Sigmoid colon (tissue), 3 donors: ENCODE results near the gene EP400.
"Not testable (repeated sequence)": the region's sequence is repeated elsewhere in the genome, so short reads cannot be mapped to it uniquely, and the experiment has no call there.

ENCODE experiments used
- POLR2A ChIP-seq, 2 donors: fragments of 450-650 bp; IDR thresholded peaks; one replicate each; pipeline ENCODE4 v1.6.1; 2016; ENCODE audit warnings: antibody characterized with exemption in 2 of 2, mild to moderate bottlenecking in 2 of 2, moderate library complexity in 2 of 2
- TF ChIP-seq, protein P1 (sequence below), 4 experiments: fragments of 450-650 bp in 3 of 4; fragments of 200-600 bp in 1 of 4; IDR thresholded peaks; one replicate each; pipeline ENCODE4 v1.5.1; 2016 to 2019; ENCODE audit warnings: antibody characterized with exemption in 4 of 4, mild to moderate bottlenecking in 3 of 4, moderate library complexity in 2 of 4

DNA sequence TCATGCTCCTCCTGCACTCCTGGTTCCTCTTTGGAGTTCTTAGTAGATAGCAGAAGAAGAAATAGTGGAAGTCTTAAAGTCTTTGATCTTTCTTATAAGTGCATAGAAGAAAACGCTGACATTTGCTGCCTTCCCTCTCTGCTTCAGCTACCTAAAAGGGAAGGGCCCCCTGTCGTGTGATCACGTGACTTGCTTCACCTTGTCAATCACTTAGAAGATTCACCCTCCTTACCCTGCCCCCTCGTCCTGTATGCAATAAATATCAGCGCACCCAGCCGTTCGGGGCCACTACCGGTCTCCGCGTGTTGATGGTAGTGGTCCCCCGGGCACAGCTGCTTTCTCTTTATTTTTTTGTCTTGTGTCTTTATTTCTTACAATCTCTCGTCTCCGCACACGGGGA lies 153.3 kb downstream of the EP400 start:
- TF ChIP-seq, protein P1, sequence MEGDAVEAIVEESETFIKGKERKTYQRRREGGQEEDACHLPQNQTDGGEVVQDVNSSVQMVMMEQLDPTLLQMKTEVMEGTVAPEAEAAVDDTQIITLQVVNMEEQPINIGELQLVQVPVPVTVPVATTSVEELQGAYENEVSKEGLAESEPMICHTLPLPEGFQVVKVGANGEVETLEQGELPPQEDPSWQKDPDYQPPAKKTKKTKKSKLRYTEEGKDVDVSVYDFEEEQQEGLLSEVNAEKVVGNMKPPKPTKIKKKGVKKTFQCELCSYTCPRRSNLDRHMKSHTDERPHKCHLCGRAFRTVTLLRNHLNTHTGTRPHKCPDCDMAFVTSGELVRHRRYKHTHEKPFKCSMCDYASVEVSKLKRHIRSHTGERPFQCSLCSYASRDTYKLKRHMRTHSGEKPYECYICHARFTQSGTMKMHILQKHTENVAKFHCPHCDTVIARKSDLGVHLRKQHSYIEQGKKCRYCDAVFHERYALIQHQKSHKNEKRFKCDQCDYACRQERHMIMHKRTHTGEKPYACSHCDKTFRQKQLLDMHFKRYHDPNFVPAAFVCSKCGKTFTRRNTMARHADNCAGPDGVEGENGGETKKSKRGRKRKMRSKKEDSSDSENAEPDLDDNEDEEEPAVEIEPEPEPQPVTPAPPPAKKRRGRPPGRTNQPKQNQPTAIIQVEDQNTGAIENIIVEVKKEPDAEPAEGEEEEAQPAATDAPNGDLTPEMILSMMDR (IDR thresholded peaks at IDR 0.05), result not testable (repeated sequence)
- TF ChIP-seq POLR2A (IDR thresholded peaks at IDR 0.05), result not testable (repeated sequence)
